Left ventricle myocardium inferior (tissue), 1 donor: ENCODE measurements around the gene SETD5. TPM values are rescaled to one million over a fixed set of nuclear protein-coding genes. Genes with fewer than 3 reads are reported as not detected.

Source experiments
- DNase-seq: peaks from one replicate; pipeline ENCODE4 v3.0.0-alpha.2; 2020
- H3K27ac ChIP-seq: fragments of 200-600 bp; replicated peaks from 2 replicates; pipeline ENCODE4 v1.8.0; 2021
- H3K27me3 ChIP-seq: fragments of 200-600 bp; 2 replicates; pipeline ENCODE4 v1.8.0; 2021; ENCODE audit warnings: low read depth
- H3K36me3 ChIP-seq: fragments of 200-600 bp; 2 replicates; pipeline ENCODE4 v1.8.0; 2021
- H3K4me1 ChIP-seq: fragments of 200-600 bp; 2 replicates; pipeline ENCODE4 v1.8.0; 2021
- H3K4me3 ChIP-seq: fragments of 200-600 bp; 2 replicates; pipeline ENCODE4 v1.8.0; 2021; ENCODE audit warnings: mild to moderate bottlenecking, moderate library complexity
- H3K9me3 ChIP-seq: fragments of 200-600 bp; replicated peaks from 2 replicates; pipeline ENCODE4 v1.8.0; 2021
- intact Hi-C: fragments of 100-400 bp; cut with micrococcal nuclease; formaldehyde crosslinking; loops from one replicate; pipeline ENCODE4 v1.11.0; 2022
- total RNA-seq: library from RNA; stranded (reverse); fragmentation: NEBNext Ultra II Directional; extraction: Animal tissue kit (Norgen Biotek cat#: 25700); gene quantifications from one replicate; pipeline ENCODE4 v1.2.1, GENCODE V29; 2021
- TF ChIP-seq, protein P1 (sequence below): fragments of 200-600 bp; IDR thresholded peaks from 2 replicates; pipeline ENCODE4 v1.8.0; 2021; ENCODE audit warnings: antibody characterized with exemption, mild to moderate bottlenecking, borderline replicate concordance
- donor health status: DM: no; HTN: yes; CAD: no; lungs with severe emphysema.

SETD5 gene
- total RNA-seq, 1 donor from 2014 or later: 49.9 TPM

DNA sequence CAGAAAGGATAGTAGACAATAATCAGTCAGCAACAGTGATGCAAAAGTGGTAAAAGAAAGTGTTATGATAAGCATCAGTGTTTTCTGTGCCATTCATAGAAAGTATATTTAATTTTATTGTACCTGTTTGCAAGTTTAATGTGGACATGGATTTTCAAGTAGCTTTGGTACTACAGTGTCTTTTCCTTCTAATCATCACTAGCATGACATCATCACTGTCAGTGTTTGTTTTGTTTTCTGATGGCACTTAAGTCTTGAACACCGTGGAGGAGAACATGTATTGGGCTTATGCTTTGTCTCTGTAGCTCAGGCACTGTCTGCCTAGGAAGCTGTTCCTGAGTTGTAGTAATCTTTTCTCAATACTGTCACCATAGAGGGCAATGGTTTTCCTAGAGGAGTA lies 41.9 kb downstream of the SETD5 start:
- DNase-seq: no peak
- H3K4me1 ChIP-seq: peaks cover 31% of the 10 kb centered on the region
- no peaks in the 10 kb centered on the region for H3K27me3 ChIP-seq
- no peak overlapping the region for H3K27ac ChIP-seq
- peaks cover 100% of the 10 kb centered on the region for H3K36me3 ChIP-seq
- intact Hi-C loops: no loop called here
- H3K9me3 ChIP-seq: no peaks in the 10 kb centered on the region
- no peak overlapping the region for H3K4me3 ChIP-seq
- TF ChIP-seq, protein P1, sequence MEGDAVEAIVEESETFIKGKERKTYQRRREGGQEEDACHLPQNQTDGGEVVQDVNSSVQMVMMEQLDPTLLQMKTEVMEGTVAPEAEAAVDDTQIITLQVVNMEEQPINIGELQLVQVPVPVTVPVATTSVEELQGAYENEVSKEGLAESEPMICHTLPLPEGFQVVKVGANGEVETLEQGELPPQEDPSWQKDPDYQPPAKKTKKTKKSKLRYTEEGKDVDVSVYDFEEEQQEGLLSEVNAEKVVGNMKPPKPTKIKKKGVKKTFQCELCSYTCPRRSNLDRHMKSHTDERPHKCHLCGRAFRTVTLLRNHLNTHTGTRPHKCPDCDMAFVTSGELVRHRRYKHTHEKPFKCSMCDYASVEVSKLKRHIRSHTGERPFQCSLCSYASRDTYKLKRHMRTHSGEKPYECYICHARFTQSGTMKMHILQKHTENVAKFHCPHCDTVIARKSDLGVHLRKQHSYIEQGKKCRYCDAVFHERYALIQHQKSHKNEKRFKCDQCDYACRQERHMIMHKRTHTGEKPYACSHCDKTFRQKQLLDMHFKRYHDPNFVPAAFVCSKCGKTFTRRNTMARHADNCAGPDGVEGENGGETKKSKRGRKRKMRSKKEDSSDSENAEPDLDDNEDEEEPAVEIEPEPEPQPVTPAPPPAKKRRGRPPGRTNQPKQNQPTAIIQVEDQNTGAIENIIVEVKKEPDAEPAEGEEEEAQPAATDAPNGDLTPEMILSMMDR: no peak

DNA sequence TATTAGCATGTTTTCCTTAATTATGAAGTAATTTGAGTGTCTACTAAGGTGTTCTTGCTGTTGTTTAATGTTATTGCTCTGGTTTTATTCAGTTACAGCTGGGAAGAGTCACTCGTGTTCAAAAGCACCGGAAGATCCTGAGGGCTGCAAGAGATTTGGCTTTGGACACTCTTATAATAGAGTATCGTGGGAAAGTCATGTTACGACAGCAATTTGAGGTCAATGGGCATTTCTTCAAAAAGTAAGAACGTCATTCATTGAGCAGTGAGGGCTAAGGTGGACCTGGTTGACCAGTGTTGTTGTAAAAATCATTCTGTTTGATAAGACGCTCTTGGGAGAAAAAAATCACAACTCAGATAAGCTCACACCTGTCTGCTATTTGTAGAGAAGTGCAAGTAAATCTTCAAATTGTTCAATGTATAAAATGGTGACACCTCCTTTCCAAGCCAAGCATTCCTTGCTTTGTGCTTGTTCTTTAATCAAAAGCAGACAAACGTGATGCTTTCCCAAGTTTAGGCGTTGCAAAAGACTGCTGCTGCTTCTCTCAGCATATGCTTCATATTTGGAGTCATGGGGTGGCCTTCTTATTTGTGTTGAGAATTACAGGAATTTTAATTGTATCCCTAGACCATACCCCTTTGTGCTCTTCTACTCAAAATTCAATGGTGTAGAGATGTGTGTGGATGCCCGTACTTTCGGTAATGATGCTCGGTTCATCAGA lies 44.2 kb downstream of the SETD5 start:
- TF ChIP-seq, protein P1: no peak
- Histone ChIP-seq H3K27me3 (no peaks in the 10 kb centered on the region), H3K36me3 (peaks cover 100% of the 10 kb centered on the region), H3K27ac (no peak overlapping the region), H3K9me3 (no peaks in the 10 kb centered on the region), H3K4me1 (peaks cover 29% of the 10 kb centered on the region), H3K4me3 (no peak overlapping the region)
- no peak for DNase-seq
- intact Hi-C loops: no loop called here

DNA sequence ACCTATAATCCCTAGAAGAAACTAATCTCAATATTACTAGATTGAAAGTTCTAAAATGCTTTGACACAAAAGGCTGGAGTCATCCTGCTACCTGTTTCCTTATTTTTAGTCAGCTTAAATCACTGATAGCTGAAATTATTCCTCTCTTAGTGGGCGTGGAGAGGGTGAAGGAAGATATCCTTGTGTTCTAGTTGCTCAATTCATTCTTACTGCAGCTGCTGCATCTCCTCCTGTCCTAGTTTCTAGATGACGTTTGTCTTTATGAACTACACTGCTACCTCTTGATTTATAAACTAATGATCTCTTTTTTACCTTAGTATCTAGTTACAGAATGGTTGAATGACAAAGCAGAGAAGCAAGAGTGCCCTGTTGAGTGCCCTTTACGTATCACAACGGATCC lies 50.7 kb downstream of the SETD5 start:
- H3K36me3 ChIP-seq: peaks cover 95% of the 10 kb centered on the region
- TF ChIP-seq, protein P1: no peak
- no peak for DNase-seq
- H3K4me3 ChIP-seq: no peak overlapping the region
- intact Hi-C loops: no loop called here
- no peaks in the 10 kb centered on the region for H3K4me1 ChIP-seq
- H3K27me3 ChIP-seq: no peaks in the 10 kb centered on the region
- no peaks in the 10 kb centered on the region for H3K9me3 ChIP-seq
- no peak overlapping the region for H3K27ac ChIP-seq

DNA sequence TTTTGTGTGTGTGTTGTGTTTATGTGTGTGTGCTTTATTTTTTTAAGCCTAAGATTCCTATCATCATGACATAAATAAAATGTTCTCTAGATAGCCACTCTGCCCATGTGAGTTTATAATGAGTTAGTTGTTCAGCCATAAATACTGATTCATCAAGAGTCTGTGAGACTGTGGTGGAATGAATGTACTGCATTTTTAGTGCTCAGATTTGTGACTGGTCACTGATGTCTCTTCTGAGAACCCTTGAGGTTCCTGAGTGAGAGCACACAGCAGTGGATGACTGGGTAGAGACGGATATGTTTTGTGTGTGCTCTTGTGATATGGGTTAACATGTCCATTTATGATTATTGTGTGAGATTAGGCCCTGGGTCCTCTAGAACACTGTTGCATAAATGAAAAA lies 51.2 kb downstream of the SETD5 start:
- Histone ChIP-seq H3K4me1 (no peaks in the 10 kb centered on the region), H3K36me3 (peaks cover 95% of the 10 kb centered on the region), H3K27me3 (no peaks in the 10 kb centered on the region), H3K4me3 (no peak overlapping the region), H3K9me3 (no peaks in the 10 kb centered on the region), H3K27ac (no peak overlapping the region)
- no peak for DNase-seq
- intact Hi-C loops: no loop called here
- TF ChIP-seq, protein P1: no peak

DNA sequence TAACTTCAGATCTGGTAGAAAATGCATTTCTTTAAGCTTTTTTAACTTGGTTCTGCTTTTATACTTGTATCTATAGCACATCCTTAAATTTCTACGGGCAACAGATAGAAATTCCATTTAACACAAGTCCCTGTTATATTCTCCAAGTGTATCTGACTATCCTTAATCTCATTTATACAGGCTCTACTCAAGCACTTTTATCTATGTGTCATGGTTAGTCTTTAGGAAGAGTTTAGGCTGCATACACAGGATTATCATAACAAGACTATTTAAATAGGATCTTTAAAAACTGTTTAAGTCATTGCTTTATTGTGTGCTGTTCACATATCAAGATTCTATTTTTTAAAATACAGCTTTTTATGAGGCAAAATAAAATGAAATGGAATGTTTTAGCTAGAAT lies 52.7 kb downstream of the SETD5 start:
- Histone ChIP-seq H3K4me3 (no peak overlapping the region), H3K36me3 (peaks cover 95% of the 10 kb centered on the region), H3K4me1 (no peaks in the 10 kb centered on the region), H3K27me3 (no peaks in the 10 kb centered on the region), H3K9me3 (no peaks in the 10 kb centered on the region), H3K27ac (no peak overlapping the region)
- TF ChIP-seq, protein P1: no peak
- intact Hi-C loops: no loop called here
- DNase-seq: no peak
